Measurements from ENCODE around the gene XRCC3.

XRCC3 gene

GRCh38 chr14:103708750-103709187 is 6.5 kb downstream of the XRCC3 start:
- no peak overlapping the region for H3K4me3 ChIP-seq (ENCODE audit: low read depth, low read length)
- TF ChIP-seq, protein P1, sequence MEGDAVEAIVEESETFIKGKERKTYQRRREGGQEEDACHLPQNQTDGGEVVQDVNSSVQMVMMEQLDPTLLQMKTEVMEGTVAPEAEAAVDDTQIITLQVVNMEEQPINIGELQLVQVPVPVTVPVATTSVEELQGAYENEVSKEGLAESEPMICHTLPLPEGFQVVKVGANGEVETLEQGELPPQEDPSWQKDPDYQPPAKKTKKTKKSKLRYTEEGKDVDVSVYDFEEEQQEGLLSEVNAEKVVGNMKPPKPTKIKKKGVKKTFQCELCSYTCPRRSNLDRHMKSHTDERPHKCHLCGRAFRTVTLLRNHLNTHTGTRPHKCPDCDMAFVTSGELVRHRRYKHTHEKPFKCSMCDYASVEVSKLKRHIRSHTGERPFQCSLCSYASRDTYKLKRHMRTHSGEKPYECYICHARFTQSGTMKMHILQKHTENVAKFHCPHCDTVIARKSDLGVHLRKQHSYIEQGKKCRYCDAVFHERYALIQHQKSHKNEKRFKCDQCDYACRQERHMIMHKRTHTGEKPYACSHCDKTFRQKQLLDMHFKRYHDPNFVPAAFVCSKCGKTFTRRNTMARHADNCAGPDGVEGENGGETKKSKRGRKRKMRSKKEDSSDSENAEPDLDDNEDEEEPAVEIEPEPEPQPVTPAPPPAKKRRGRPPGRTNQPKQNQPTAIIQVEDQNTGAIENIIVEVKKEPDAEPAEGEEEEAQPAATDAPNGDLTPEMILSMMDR (IDR thresholded peaks at IDR 0.05; ENCODE audit: low read depth, low read length): no peak
- TF ChIP-seq MYC (IDR thresholded peaks at IDR 0.05; ENCODE audit: low read depth, low read length) (no peak), POLR2A (IDR thresholded peaks at IDR 0.05; ENCODE audit: extremely low read depth, insufficient read length) (no peak)
- TF ChIP-seq, protein P2, sequence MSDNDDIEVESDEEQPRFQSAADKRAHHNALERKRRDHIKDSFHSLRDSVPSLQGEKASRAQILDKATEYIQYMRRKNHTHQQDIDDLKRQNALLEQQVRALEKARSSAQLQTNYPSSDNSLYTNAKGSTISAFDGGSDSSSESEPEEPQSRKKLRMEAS (IDR thresholded peaks at IDR 0.05; ENCODE audit: low read depth, low read length): no peak
- DNase-seq (ENCODE audit: low read depth): no peak

DNA sequence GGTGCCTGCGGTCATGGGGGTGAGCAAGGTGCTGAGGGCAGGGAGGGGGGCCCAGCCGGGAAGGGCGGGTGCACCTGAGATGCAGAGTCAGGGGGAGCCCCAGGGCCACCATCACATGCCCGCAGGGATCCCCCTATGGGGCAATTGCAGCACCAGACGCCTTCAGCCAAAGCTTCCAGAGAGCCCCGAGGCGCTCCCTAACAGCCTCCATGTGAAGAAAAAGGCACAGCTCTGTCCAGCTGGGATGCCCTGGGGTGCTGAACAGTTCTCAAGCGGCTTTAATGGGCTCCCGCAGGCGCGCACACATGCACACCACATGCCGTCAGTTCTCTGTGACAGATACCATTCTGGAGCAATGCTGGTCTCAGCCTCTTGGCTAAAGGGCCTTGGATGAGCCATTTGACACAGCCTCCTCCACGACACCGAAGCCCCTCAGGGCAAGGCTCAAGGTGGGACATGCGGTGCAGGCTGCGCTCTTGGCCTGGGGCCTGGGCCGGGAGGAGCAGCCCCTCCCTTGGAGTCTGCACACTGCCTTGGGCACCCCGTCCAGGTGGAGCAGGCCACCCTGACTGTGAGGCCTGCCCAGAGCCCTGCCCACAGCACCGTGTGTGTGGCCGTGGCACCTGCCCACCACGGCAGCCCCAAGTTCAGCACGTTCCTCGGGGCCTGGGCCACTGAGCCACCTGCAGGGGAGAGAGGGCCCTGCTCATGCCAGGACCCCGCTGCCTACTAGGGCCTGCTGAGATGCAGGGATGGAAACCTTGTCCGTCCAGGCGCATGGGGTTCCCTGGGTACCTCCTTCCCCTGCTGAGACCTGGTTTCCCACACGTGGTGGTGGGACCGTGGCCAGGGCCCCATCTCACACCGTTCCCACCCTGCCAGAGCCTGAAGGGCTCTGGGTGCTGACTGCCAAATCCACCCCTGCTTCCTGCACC is 7.7 kb downstream of the XRCC3 start:
- TF ChIP-seq, protein P1 (IDR thresholded peaks at IDR 0.05; ENCODE audit: low read depth, low read length): no peak
- no peak for TF ChIP-seq MYC (IDR thresholded peaks at IDR 0.05; ENCODE audit: low read depth, low read length)
- TF ChIP-seq, protein P2 (IDR thresholded peaks at IDR 0.05; ENCODE audit: low read depth, low read length): no peak
- TF ChIP-seq POLR2A (IDR thresholded peaks at IDR 0.05; ENCODE audit: extremely low read depth, insufficient read length): no peak

DNA sequence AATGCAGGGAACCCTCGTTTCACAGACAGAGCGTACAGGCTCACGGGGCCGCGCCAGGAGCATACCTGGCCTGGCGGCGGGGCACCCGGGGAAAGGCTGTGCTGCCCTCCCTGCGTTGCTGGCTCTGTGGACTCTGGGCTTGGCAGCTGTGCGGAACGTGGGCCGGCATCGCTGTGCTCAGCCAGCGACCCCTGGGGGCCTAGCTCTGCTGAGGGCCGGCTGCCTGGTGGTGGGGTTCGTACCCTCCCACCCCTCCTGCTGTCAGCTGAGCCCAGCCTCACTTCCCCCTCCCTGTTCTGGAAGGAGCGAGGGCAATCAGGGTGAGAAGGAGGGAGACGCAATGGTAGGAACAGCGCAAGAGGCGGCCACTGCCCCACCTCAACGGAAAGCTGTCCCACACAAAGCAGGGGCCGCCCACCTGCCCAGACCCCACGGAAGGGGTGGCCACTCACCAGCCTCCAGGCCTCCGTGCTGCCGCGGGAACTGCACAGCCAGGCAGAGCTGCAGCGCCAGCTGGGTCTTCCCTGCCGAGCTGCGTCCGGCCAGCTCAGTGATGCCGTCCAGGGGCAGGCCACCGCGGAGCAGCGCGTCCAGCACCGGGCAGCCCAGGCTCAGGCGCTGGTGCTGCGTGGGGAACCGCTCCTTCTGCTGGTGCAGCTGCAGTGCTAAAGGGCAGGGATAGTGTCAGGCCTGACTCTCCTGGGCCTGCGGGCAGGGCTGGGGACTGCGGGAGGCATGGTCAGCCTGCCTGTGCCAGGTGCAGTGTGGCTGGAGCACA is 8.5 kb downstream of the XRCC3 start:
- DNase-seq (ENCODE audit: low read depth): no peak
- H3K4me3 ChIP-seq (ENCODE audit: low read depth, low read length): no peak overlapping the region
- TF ChIP-seq MYC (IDR thresholded peaks at IDR 0.05; ENCODE audit: low read depth, low read length): no peak
- no peak for TF ChIP-seq POLR2A (IDR thresholded peaks at IDR 0.05; ENCODE audit: extremely low read depth, insufficient read length)
- TF ChIP-seq, protein P2 (IDR thresholded peaks at IDR 0.05; ENCODE audit: low read depth, low read length): no peak

More for the DNA sequence above, 7.7 kb downstream of the XRCC3 start:
- DNase-seq (ENCODE audit: low read depth): no peak
- no peak overlapping the region for H3K4me3 ChIP-seq (ENCODE audit: low read depth, low read length)

DNA sequence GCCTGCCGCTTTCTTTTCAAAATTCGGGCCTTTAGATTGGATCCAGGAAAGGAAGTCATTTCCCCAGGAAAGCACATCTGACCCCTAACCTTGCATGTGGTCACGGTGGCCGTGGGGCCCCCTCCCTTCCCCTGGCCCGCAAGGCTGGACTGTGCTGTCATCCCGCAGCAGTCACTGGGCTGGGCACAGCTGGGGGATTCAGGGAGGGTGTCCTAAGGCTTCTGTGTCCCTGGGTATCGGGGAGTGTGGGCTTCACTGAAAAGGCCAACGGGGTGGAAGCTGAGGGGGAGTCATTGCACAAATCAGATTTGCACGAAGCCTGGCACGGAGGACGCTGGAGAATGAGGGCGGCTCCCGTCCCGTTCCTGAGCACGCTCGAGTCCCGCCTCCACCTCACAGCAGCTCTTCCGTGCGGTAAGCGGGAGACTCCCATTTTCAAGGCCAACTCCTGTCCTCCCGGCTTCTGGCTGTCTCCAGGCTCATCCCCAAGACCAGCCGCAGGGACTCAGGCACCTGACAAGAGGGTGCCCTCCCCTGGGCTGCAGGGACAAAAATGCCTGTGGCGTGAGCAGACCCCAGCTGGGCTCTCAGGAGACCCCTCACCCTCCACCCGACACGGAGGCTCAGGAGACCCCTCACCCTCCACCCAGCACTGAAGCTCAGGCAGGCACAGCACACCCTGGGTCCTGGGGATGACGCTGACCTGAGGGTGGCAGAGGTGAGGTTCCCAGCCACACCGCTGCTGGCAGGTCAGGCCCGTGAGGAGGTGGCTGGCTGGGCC is 9.6 kb downstream of the XRCC3 start:
- no peak for DNase-seq (ENCODE audit: low read depth)
- TF ChIP-seq MYC (IDR thresholded peaks at IDR 0.05; ENCODE audit: low read depth, low read length): no peak
- TF ChIP-seq, protein P2 (IDR thresholded peaks at IDR 0.05; ENCODE audit: low read depth, low read length): no peak
- no peak for TF ChIP-seq POLR2A (IDR thresholded peaks at IDR 0.05; ENCODE audit: extremely low read depth, insufficient read length)
- TF ChIP-seq, protein P1 (IDR thresholded peaks at IDR 0.05; ENCODE audit: low read depth, low read length): no peak

DNA sequence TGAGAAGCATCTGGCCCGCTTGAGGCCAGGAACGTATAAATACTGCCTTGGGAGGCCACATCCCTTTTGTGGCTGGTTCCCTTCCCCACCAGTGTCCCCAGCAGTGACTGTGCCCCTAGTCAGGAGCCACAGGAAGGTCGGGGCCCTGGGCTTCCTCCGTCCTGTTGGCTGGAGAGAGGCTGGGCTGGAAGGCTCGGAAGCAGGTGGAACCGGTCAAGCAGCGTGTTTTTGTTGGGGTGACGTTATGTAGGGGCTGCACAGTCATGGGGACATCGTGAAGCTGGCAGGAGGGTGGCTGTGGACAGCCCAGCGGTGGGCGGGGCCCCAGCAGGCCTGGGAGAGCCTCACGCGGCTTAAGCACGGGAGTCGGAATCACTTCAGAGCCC is 10.1 kb downstream of the XRCC3 start:
- no peak for TF ChIP-seq MYC (IDR thresholded peaks at IDR 0.05; ENCODE audit: low read depth, low read length)
- H3K4me3 ChIP-seq (ENCODE audit: low read depth, low read length): no peak overlapping the region
- no peak for DNase-seq (ENCODE audit: low read depth)

More for the DNA sequence above, 9.6 kb downstream of the XRCC3 start:
- H3K4me3 ChIP-seq (ENCODE audit: low read depth, low read length): no peak overlapping the region

DNA sequence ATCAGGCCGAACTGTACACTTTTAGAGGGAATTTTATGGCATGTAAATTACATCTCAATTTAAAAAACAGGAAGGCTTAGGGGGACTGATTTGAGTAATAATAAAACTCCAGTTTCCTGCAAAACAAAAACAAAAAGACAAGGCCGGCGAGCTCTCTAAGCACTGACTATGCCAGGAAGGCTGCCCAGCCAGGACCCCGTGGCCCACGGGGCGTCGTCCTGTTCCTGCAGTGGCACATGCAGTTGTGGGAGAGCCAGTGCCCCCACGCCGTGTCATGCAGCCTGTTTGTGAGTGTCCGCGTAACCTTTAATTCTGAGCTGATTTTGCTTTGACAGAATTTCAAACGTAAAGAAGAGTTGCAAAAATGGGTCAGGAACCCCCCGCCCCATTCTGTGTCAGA is 10.5 kb downstream of the XRCC3 start:
- TF ChIP-seq, protein P2 (IDR thresholded peaks at IDR 0.05; ENCODE audit: low read depth, low read length): no peak
- TF ChIP-seq MYC (IDR thresholded peaks at IDR 0.05; ENCODE audit: low read depth, low read length): no peak
- TF ChIP-seq, protein P1 (IDR thresholded peaks at IDR 0.05; ENCODE audit: low read depth, low read length): no peak
- no peak for TF ChIP-seq POLR2A (IDR thresholded peaks at IDR 0.05; ENCODE audit: extremely low read depth, insufficient read length)
- no peak for DNase-seq (ENCODE audit: low read depth)
- no peak overlapping the region for H3K4me3 ChIP-seq (ENCODE audit: low read depth, low read length)

All from NB4 (cell line).